Ramos (cell line): ENCODE measurements around the gene RPP38.

Experiments used
- in situ Hi-C: fragments of 300-500 bp; cut with MboI; formaldehyde crosslinking; loops from one replicate; pipeline ENCODE4 v1.14.3; 2022; ENCODE audit warnings: low sequenced_read_pairs; ENCODE audit not compliant: unreplicated experiment

The RPP38 gene, protein sequence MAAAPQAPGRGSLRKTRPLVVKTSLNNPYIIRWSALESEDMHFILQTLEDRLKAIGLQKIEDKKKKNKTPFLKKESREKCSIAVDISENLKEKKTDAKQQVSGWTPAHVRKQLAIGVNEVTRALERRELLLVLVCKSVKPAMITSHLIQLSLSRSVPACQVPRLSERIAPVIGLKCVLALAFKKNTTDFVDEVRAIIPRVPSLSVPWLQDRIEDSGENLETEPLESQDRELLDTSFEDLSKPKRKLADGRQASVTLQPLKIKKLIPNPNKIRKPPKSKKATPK

GRCh38 chr10:15097011-15097812 lies at the start of gene RPP38:
Gene RPP38 (plus strand): TSS chr10:15097355. CDS start chr10:15103315, 5,960 bp downstream.
- in situ Hi-C loops: no loop called here

DNA sequence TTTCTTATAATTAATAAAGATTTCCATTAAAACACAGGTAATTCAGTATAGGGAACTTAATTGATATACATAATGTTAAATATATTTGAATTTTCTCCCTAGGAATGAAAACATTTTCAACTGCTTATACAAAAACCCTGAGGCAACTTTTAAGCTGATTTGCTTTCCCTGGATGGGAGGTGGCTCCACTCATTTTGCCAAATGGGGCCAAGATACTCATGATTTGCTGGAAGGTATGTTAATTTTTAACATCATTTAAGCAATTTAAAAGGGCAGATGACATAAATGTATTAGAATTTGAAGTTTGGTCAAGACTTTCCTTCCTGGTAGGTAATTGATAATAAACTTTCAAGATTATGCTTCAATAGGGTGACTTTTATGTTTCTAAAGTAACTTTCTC lies 47.6 kb upstream of the RPP38 start:
- in situ Hi-C loops: no loop called here

GRCh38 chr10:15052121-15052520 lies 45.0 kb upstream of the RPP38 start:
- in situ Hi-C loops: no loop called here

- in situ Hi-C loops: no loop called here
Observed at GRCh38 chr10:15053061-15053460, 44.1 kb upstream of the RPP38 start.

DNA sequence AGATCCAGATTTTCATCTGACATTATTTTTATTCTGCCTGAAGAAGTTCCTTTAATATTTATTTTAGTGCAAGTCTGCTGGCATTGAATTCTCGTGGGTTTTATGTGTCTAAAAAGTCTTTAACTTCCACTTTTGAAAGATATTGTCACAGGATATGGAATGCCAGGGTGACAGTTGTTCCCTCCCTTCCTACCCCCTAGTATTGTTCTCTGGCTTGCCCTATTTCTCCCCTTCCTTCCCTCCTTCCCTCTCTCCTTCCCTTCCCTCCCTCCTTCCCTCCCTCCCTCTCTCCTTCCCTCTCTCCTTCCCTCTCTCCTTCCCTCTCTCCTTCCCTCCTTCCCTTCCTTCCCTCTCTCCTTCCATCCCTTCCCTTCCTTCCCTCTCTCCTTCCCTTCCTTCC lies 38.5 kb upstream of the RPP38 start:
- in situ Hi-C loops: no loop called here

GRCh38 chr10:15059914-15060313 lies 37.2 kb upstream of the RPP38 start:
- in situ Hi-C loops: no loop called here

GRCh38 chr10:15060638-15061037 lies 36.5 kb upstream of the RPP38 start:
- in situ Hi-C loops: no loop called here

GRCh38 chr10:15067154-15067553 lies 30.0 kb upstream of the RPP38 start:
- in situ Hi-C loops: no loop called here

- in situ Hi-C loops: no loop called here
Observed at GRCh38 chr10:15068802-15069201, 28.4 kb upstream of the RPP38 start.

DNA sequence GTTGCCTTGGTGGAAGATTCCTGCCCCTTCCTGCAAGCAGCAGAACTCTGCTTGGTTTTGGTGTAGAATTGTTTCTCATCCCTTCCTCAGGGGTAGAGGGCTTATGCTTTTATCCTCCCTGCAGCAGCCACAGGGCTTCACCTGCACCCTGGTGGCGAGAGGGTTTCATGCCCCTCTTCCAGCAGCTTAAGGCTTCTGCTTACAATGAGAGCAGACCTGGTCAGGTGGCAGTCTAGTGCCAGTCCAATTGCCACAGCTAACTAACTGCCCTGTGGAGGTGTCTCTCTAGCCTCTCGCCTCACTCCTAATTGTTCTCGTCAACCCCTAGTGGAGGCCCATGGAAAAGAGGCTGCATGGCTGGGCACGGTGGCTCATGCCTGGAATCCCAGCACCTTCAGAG lies 27.9 kb upstream of the RPP38 start:
- in situ Hi-C loops: no loop called here

DNA sequence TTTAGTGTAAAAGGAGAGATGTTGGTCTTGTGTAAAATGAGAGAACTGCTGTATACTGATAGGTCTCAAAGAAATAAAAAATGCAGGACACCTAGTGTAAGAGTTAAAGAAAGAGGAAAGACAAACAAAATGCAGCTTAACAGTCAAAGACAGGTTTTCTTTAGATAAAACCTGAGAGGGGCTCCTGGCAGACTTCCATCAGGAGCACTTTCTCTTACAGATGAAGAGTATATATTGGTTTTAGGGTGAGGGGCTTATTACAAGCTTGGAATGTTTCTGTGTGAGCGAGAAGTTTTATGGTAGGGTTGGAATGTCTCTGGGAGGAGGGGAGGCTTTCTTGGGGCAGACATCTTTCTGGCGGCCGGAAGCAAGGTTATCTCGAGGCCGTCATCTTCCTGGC lies 24.8 kb upstream of the RPP38 start:
- in situ Hi-C loops: no loop called here

DNA sequence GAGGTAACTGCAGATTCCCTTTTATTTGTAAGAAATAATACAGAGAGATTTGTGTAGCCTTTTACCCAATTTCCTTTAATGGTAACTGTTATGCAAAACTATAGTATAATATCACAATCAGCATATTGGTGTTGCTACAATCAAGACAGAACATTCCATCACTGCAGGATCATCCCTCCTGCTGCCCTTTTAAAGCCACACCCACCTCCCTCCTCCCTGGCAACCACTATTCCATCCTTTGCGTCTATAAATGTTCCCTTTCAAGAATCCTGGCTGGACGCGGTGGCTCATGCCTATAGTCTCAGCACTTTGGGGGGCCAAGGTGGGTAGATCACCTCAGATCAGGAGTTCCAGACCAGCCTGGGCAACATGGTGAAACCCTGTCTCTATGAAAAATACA lies 21.7 kb upstream of the RPP38 start:
- in situ Hi-C loops: no loop called here

GRCh38 chr10:15083674-15084501 lies 13.3 kb upstream of the RPP38 start:
- in situ Hi-C loops: no loop called here

GRCh38 chr10:15084502-15084922 lies 12.6 kb upstream of the RPP38 start:
- in situ Hi-C loops: no loop called here

GRCh38 chr10:15088428-15089261 lies 8.5 kb upstream of the RPP38 start, which contains the start of gene ACBD7:
Gene ACBD7 (minus strand): TSS chr10:15088776. CDS start chr10:15088728, 48 bp downstream.
- in situ Hi-C loops: no loop called here

GRCh38 chr10:15091418-15091817 lies 5.7 kb upstream of the RPP38 start:
- in situ Hi-C loops: no loop called here

DNA sequence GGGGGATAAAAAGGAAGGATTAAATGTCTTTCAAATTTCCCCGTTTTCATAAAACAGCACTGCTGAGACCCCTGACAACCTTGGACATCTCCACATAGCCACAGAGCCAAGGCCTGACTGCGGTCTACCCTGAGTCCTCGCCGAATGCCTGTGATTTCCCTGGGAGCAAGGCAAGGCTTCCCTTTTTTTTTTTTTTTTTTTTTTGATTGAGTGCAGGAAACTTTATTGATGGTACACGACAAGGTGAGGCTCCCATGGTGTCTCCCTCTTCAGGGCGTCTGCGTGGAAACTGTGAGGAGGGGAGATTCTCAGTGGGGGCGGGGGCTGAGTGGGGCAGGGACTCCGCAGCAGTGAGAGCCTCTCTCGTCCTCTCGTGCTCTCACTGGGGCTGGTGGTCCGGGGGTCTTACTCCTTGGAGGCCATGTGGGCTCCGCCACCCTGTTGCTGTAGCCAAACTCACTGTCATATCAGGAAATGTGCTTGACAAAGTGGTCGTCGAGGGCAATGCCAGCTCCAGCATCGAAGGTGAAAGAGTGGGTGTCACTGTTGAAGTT lies 4.2 kb upstream of the RPP38 start:
- in situ Hi-C loops: no loop called here

GRCh38 chr10:15096661-15097010 lies 519 bp upstream of the RPP38 start:
- in situ Hi-C loops: no loop called here

GRCh38 chr10:15099886-15100285 lies 2.7 kb downstream of the RPP38 start:
- in situ Hi-C loops: no loop called here

DNA sequence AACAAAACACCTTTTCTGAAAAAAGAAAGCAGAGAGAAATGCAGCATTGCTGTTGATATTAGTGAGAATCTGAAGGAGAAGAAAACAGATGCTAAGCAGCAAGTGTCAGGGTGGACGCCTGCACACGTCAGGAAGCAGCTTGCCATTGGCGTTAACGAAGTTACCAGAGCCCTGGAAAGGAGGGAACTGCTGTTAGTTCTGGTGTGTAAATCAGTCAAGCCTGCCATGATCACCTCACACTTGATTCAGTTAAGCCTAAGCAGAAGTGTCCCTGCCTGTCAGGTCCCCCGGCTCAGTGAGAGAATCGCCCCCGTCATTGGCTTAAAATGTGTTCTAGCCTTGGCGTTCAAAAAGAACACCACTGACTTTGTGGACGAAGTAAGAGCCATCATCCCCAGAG lies 6.4 kb downstream of the RPP38 start:
- in situ Hi-C loops: no loop called here
